GM12878 (cell line): ENCODE data around the gene CHMP4B. TPM values are rescaled to one million over a fixed set of nuclear protein-coding genes. Genes with fewer than 3 reads are reported as not detected.

Experiments used
- ATAC-seq: fragments of 200-7000 bp; cut with Tn5 transposase; 3 replicates; pipeline ENCODE4 v1.9.1; 2020; ENCODE audit warnings: mild to moderate bottlenecking, moderate library complexity
- BruUV-seq: library from RNA; stranded (reverse); fragments of 400-500 nt; replicated peaks from 2 replicates; lab custom pipeline; 2021; lab: Mats Ljungman, UMichigan
- CTCF ChIA-PET: fragments of 300-600 bp; sonication (Branson Sonifier 250); formaldehyde crosslinking; extraction: SDS; loops from one replicate; lab custom pipeline; 2021; ENCODE audit warnings: inconsistent platforms; lab: Yijun Ruan, JAX
- POLR2A ChIA-PET: fragments of 350-600 bp; formaldehyde crosslinking; extraction: SDS; loops from one replicate; lab custom pipeline; 2021; ENCODE audit warnings: inconsistent platforms; lab: Charles Lee
- RAD21 ChIA-PET: fragments of 300-600 bp; sonication (Branson Sonifier 250); formaldehyde crosslinking; loops from one replicate; lab custom pipeline; 2023; ENCODE audit warnings: antibody characterized with exemption; ENCODE audit not compliant: unreplicated experiment; lab: Charles Lee
- SMC1A ChIA-PET: fragments of 300-600 bp; sonication (Branson Sonifier 250); formaldehyde crosslinking; loops from one replicate; lab custom pipeline; 2023; ENCODE audit not compliant: unreplicated experiment, uncharacterized antibody; lab: Charles Lee
- DNase-seq: peaks from one replicate; pipeline ENCODE4 v3.0.0-alpha.2; 2011; ENCODE audit warnings: low read depth, low spot score
- FAIRE-seq: peaks from 3 replicates; lab custom pipeline; 2011; peaks lifted over from hg19 to GRCh38; lab: Jason Lieb, UNC
- H2AFZ ChIP-seq: 2 replicates; pipeline ENCODE4 v1.6.0; 2011; ENCODE audit warnings: low read depth, low read length, control low read depth; ENCODE audit not compliant: control insufficient read depth
- H3K27ac ChIP-seq: 2 replicates; pipeline ENCODE4 v1.5.1; 2011; ENCODE audit warnings: control low read depth; ENCODE audit not compliant: control insufficient read depth, insufficient read depth
- H3K27me3 ChIP-seq, 2 experiments: replicated peaks in 1 of 2; 2 replicates each; pipeline versions ENCODE4 v1.6.0 to v1.6.1; 2011; ENCODE audit warnings: low read length in 1 of 2; ENCODE audit not compliant: control insufficient read depth in 2 of 2, insufficient read depth in 2 of 2
- H3K36me3 ChIP-seq, 2 experiments: 2 replicates each; pipeline ENCODE4 v1.5.1; 2011; ENCODE audit warnings: low read length in 1 of 2; ENCODE audit not compliant: control insufficient read depth in 2 of 2, insufficient read depth in 2 of 2
- H3K4me1 ChIP-seq: 2 replicates; pipeline ENCODE4 v1.6.1; 2011; ENCODE audit warnings: mild to moderate bottlenecking, low read length, moderate library complexity, mixed read lengths; ENCODE audit not compliant: control insufficient read depth, insufficient read depth
- H3K4me2 ChIP-seq: 2 replicates; pipeline ENCODE4 v1.6.0; 2011; ENCODE audit warnings: control low read depth; ENCODE audit not compliant: control insufficient read depth, insufficient read depth
- H3K4me3 ChIP-seq: fragments of 200-600 bp; sonication (generic); 2 replicates; pipeline ENCODE4 v1.5.1; 2016
- H3K79me2 ChIP-seq: 2 replicates; pipeline ENCODE4 v1.6.0; 2011; ENCODE audit warnings: low read length; ENCODE audit not compliant: control insufficient read depth, insufficient read depth
- H3K9ac ChIP-seq: 2 replicates; pipeline ENCODE4 v1.8.0; 2011; ENCODE audit warnings: low read length, control low read depth, mixed read lengths; ENCODE audit not compliant: control insufficient read depth, insufficient read depth
- H3K9me3 ChIP-seq: replicated peaks from 3 replicates; pipeline ENCODE4 v1.5.1; 2011; ENCODE audit warnings: mild to moderate bottlenecking, low read length; ENCODE audit not compliant: control insufficient read depth, insufficient read depth
- H4K20me1 ChIP-seq: 2 replicates; pipeline ENCODE4 v1.6.0; 2011; ENCODE audit not compliant: control insufficient read depth, insufficient read depth
- BCL11A ChIP-seq: IDR thresholded peaks from 2 replicates; pipeline ENCODE4 v1.6.1; 2011; ENCODE audit warnings: low read depth, low read length
- CBX5 ChIP-seq: sonication (generic); IDR thresholded peaks from 2 replicates; pipeline ENCODE4 v1.6.1; 2016; ENCODE audit warnings: low read depth, moderate library complexity, mild to moderate bottlenecking, inconsistent platforms
- EED ChIP-seq: sonication (generic); IDR thresholded peaks from 2 replicates; pipeline ENCODE4 v1.6.1; 2016; ENCODE audit warnings: antibody characterized with exemption, low read depth
- EP300 ChIP-seq, 2 experiments: fragments of 150-350 bp in 1 of 2; IDR thresholded peaks; 2 replicates each; pipeline ENCODE4 v1.6.1; 2011 to 2012; ENCODE audit warnings: low read depth in 2 of 2, low read length in 2 of 2, borderline replicate concordance in 1 of 2, improper control_type of control experiment in 1 of 2, inconsistent platforms in 1 of 2; ENCODE audit not compliant: control insufficient read depth in 1 of 2
- ETV6 ChIP-seq, 2 experiments: fragments of 450-650 bp in 1 of 2; IDR thresholded peaks in 1 of 2; conservative IDR thresholded peaks in 1 of 2; 2 replicates each; pipeline ENCODE4 v1.6.1; 2014; ENCODE audit warnings: antibody characterized with exemption in 1 of 2, borderline replicate concordance in 1 of 2, low read depth in 1 of 2, mild to moderate bottlenecking in 1 of 2, moderate library complexity in 1 of 2
- HDAC2 ChIP-seq: fragments of 200-600 bp; sonication (generic); IDR thresholded peaks from 2 replicates; pipeline ENCODE4 v1.6.1; 2017
- MXI1 ChIP-seq: fragments of 150-350 bp; IDR thresholded peaks from 2 replicates; pipeline ENCODE4 v1.6.1; 2011; ENCODE audit warnings: low read depth, mild to moderate bottlenecking, inconsistent platforms, low read length, improper control_type of control experiment
- NFIC ChIP-seq: IDR thresholded peaks from 2 replicates; pipeline ENCODE4 v1.6.1; 2012; ENCODE audit warnings: low read depth, mild to moderate bottlenecking, inconsistent platforms, low read length, moderate library complexity
- PAX5 ChIP-seq: IDR thresholded peaks from 2 replicates; pipeline ENCODE4 v1.6.1; 2011; ENCODE audit warnings: low read depth, low read length, borderline replicate concordance
- POLR2A ChIP-seq: IDR thresholded peaks from 2 replicates; pipeline ENCODE4 v1.6.1; 2011; ENCODE audit warnings: low read depth, mild to moderate bottlenecking, low read length
- POLR2AphosphoS2 ChIP-seq: IDR thresholded peaks from 2 replicates; pipeline ENCODE4 v1.6.1; 2011; ENCODE audit warnings: low read depth, mild to moderate bottlenecking, low read length, improper control_type of control experiment, moderate library complexity
- RUNX3 ChIP-seq: IDR thresholded peaks from 2 replicates; pipeline ENCODE4 v1.6.1; 2012; ENCODE audit warnings: low read length, inconsistent platforms
- SPI1 ChIP-seq: IDR thresholded peaks from 2 replicates; pipeline ENCODE4 v1.6.1; 2011; ENCODE audit warnings: low read depth, mild to moderate bottlenecking, low read length, moderate library complexity, borderline replicate concordance; ENCODE audit not compliant: insufficient read depth
- SREBF1 ChIP-seq: IDR thresholded peaks from 2 replicates; pipeline ENCODE4 v1.6.1; 2012; ENCODE audit warnings: mild to moderate bottlenecking, low read length
- STAT1 ChIP-seq: fragments of 450-650 bp; conservative IDR thresholded peaks from 2 replicates; pipeline ENCODE4 v1.6.1; 2014; ENCODE audit warnings: antibody characterized with exemption, mild to moderate bottlenecking
- STAT3 ChIP-seq: IDR thresholded peaks from 2 replicates; pipeline ENCODE4 v1.6.1; 2011; ENCODE audit warnings: low read depth, low read length, improper control_type of control experiment
- TAF1 ChIP-seq: IDR thresholded peaks from 2 replicates; pipeline ENCODE4 v1.6.1; 2011; ENCODE audit warnings: mild to moderate bottlenecking, low read depth, low read length, borderline replicate concordance
- TCF7 ChIP-seq: IDR thresholded peaks from 2 replicates; pipeline ENCODE4 v1.6.1; 2014; ENCODE audit warnings: antibody characterized with exemption, borderline replicate concordance
- ZNF274 ChIP-seq: IDR thresholded peaks from one replicate; pipeline ENCODE4 v1.8.0; 2011; ENCODE audit not compliant: insufficient read length, insufficient read depth
- WGBS: methylation state at CpG from one replicate; pipeline ENCODE4 v1.1.6; 2016; ENCODE audit warnings: low lambda C conversion rate; ENCODE audit not compliant: insufficient replicate concordance, insufficient coverage; ENCODE audit errors: missing lambda C conversion rate; 5-methylcytosine and 5-hydroxymethylcytosine counted together
- in situ Hi-C: fragments of 300-500 bp; cut with MboI; formaldehyde crosslinking; loops from 9 replicates; pipeline ENCODE4 v1.14.3; 2018; ENCODE audit warnings: mixed read lengths
- intact Hi-C: fragments of 100-400 bp; cut with micrococcal nuclease; formaldehyde crosslinking; loops from one replicate; pipeline ENCODE4 v1.14.2; 2022; ENCODE audit not compliant: unreplicated experiment
- polyA plus RNA-seq, 11 experiments: library from polyadenylated mRNA; depleted of rRNA in 4 of 11; unstranded in 6 of 11; stranded (reverse) in 5 of 11; fragments of >200 nt; fragmentation: Nextera tagmentation in 4 of 11; fragmentation: Illumina TruSeq in 1 of 11; extraction: Ambion mirVana in 4 of 11; extraction: Trizol in 1 of 11; gene quantifications; 1 replicate in 1 of 11; 2 replicates in 10 of 11; pipeline versions ENCODE4 v1.2.1 to v1.2.3, GENCODE V29; 2011 to 2016; ENCODE audit warnings: inconsistent platforms in 2 of 11, missing spikeins in 2 of 11, low read depth in 1 of 11
- total RNA-seq, 4 experiments: library from RNA; depleted of rRNA in 3 of 4; stranded (reverse); fragments of >200 nt in 3 of 4; fragmentation: Illumina TruSeq in 1 of 4; extraction: Trizol in 1 of 4; gene quantifications; 2 replicates each; pipeline versions ENCODE4 v1.2.1 to v1.2.3, GENCODE V29; 2013 to 2021
- TF ChIP-seq, protein P1 (sequence below): fragments of 450-650 bp; IDR thresholded peaks from 2 replicates; pipeline ENCODE4 v1.6.1; 2018; ENCODE audit warnings: borderline replicate concordance, mild to moderate bottlenecking; ENCODE audit not compliant: partially characterized antibody
- TF ChIP-seq, protein P2 (sequence below): IDR thresholded peaks from 2 replicates; pipeline ENCODE4 v1.6.1; 2011; ENCODE audit warnings: borderline replicate concordance, low read depth, mild to moderate bottlenecking, moderate library complexity, low read length; ENCODE audit not compliant: insufficient read depth, poor library complexity, severe bottlenecking

The CHMP4B gene
- total and polyA plus RNA-seq, 10 of the 15 experiments (the other 5 are each of a cell fraction or from before 2014, with no cell fraction given): 4.2 to 118 (median 49.6) TPM

DNA sequence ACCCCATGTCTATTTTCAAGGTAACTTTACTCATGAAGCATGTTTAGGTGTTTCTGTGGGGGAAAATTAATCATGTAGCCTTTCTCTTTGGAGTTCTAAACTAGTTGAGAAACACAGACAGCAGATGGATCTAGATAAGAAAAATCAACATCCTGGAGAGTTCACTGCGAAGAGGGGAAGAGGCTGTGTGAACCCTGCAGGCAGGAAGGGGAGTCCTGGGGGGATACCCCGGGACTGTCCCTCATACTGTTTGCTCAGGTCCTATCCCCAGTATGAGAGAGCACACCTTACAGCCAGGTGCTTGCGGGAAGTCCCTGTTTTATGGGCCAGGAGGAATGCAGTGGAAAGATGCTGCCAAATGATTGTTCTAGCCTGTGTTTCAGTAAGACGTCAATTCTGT, 32.7 kb downstream of the CHMP4B start (continued):
- TF ChIP-seq NFIC: peak; percentile 36; the same call in 1 of the 2 replicates
- TF ChIP-seq SPI1: 0 out of 2 replicates have a peak, but pooled peaks have one; percentile 12

DNA sequence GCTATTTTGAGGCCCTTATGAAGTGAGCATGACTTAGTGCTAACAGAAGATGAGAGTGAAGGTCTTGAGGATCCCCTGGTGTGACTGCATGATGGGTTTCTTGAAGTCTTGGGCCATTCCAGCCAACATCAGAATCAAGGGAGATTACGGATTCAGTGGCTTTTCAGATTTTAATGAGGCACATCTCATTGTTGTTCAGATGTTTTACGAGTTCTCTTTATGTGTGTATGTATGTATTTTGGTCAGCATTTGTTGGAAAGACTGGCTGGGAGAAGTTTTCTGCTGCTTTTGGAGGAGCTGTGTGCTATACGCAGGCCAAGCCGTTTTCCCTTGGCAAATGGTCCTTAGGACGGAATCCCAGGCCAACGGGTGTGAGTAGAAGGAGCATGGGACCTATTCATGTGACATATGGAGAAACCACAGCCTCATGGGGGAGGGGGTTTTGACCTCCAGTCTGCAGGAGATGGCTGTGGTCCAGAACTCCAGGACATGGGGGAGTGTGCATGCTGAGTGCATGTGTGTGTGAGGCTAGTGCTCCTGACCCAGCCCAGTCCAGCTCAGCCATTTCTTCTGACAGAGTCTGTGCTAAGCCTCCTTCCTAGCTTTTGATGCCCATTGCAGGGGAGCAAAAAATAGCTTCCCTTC, 35.3 kb downstream of the CHMP4B start:
- H3K4me1 ChIP-seq: peaks cover 15% of the 10 kb centered on the region
- DNase-seq (no peak), ATAC-seq (no peak), FAIRE-seq (no peak)
- H3K4me2 ChIP-seq: no peak overlapping the region
- peak overlapping the region; percentile 4; the same call in 1 of the 2 replicates for H3K27ac ChIP-seq
- peaks cover 48% of the 10 kb centered on the region for H3K79me2 ChIP-seq
- no peaks in the 10 kb centered on the region for H3K27me3 ChIP-seq
- H2AFZ ChIP-seq: no peak overlapping the region
- no peak overlapping the region for H3K4me3 ChIP-seq
- ChIA-PET POLR2A (no interaction called here), RAD21 (no interaction called here), CTCF (interaction anchor here (2.1 kb wide), 1 partner anchor 54 kb away, joined by 6 read pairs; no protein-coding TSS in a partner anchor), SMC1A (interaction anchor here (1.0 to 1.4 kb wide), 2 partner anchors 13 to 146 kb away, joined by 3 read pairs; no protein-coding TSS in a partner anchor)
- H3K9me3 ChIP-seq: no peaks in the 10 kb centered on the region
- 97% methylated on average over 6 of the region's 6 CpGs for WGBS
- H3K36me3 ChIP-seq: peaks cover 11 to 18% of the 10 kb centered on the region in 2 experiments
- no TSS peak for BruUV-seq
- no peak overlapping the region for H3K9ac ChIP-seq
- H4K20me1 ChIP-seq: peaks cover 10% of the 10 kb centered on the region; the same call in 1 of the 2 replicates
- in situ Hi-C loops: no loop called here
- intact Hi-C loops: no loop called here
- TF ChIP-seq, protein P1, sequence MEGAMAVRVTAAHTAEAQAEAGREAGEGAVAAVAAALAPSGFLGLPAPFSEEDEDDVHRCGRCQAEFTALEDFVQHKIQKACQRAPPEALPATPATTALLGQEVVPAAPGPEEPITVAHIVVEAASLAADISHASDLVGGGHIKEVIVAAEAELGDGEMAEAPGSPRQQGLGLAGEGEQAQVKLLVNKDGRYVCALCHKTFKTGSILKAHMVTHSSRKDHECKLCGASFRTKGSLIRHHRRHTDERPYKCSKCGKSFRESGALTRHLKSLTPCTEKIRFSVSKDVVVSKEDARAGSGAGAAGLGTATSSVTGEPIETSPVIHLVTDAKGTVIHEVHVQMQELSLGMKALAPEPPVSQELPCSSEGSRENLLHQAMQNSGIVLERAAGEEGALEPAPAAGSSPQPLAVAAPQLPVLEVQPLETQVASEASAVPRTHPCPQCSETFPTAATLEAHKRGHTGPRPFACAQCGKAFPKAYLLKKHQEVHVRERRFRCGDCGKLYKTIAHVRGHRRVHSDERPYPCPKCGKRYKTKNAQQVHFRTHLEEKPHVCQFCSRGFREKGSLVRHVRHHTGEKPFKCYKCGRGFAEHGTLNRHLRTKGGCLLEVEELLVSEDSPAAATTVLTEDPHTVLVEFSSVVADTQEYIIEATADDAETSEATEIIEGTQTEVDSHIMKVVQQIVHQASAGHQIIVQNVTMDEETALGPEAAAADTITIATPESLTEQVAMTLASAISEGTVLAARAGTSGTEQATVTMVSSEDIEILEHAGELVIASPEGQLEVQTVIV: no peak
- no peak for TF ChIP-seq STAT1
- TF ChIP-seq CBX5: no peak
- TF ChIP-seq HDAC2: no peak
- TF ChIP-seq STAT3: no peak
- TF ChIP-seq TCF7: no peak
- no peak for TF ChIP-seq ZNF274
- no peak for TF ChIP-seq POLR2A
- TF ChIP-seq PAX5: no peak
- no peak for TF ChIP-seq TAF1
- TF ChIP-seq, protein P2, sequence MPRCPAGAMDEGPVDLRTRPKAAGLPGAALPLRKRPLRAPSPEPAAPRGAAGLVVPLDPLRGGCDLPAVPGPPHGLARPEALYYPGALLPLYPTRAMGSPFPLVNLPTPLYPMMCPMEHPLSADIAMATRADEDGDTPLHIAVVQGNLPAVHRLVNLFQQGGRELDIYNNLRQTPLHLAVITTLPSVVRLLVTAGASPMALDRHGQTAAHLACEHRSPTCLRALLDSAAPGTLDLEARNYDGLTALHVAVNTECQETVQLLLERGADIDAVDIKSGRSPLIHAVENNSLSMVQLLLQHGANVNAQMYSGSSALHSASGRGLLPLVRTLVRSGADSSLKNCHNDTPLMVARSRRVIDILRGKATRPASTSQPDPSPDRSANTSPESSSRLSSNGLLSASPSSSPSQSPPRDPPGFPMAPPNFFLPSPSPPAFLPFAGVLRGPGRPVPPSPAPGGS: no peak
- TF ChIP-seq EED: no peak
- no peak for TF ChIP-seq BCL11A
- no peak for TF ChIP-seq MXI1
- no peak for TF ChIP-seq ETV6 (conservative IDR thresholded peaks at IDR 0.05 in 1 of 2, IDR thresholded peaks at IDR 0.05 in 1 of 2; ENCODE audit: borderline replicate concordance in 1 of 2, low read depth in 1 of 2)
- TF ChIP-seq RUNX3: no peak
- TF ChIP-seq POLR2AphosphoS2: no peak
- TF ChIP-seq SREBF1: no peak
- TF ChIP-seq EP300 (IDR thresholded peaks at IDR 0.05; ENCODE audit: borderline replicate concordance in 1 of 2, control insufficient read depth in 1 of 2, low read depth in 2 of 2, low read length in 2 of 2): no peak
